ENCODE measurements around the gene ATF6B. TPM values are rescaled to one million over a fixed set of nuclear protein-coding genes. Genes with fewer than 3 reads are reported as not detected.

ATF6B gene
- total RNA-seq = 24.0 and 46.3 TPM in 2 replicates

GRCh38 chr6:32127717-32128592 is at the start of gene ATF6B:
ATF6B (minus strand) TSS chr6:32128246; CDS start chr6:32128207, 39 bp downstream.

DNA sequence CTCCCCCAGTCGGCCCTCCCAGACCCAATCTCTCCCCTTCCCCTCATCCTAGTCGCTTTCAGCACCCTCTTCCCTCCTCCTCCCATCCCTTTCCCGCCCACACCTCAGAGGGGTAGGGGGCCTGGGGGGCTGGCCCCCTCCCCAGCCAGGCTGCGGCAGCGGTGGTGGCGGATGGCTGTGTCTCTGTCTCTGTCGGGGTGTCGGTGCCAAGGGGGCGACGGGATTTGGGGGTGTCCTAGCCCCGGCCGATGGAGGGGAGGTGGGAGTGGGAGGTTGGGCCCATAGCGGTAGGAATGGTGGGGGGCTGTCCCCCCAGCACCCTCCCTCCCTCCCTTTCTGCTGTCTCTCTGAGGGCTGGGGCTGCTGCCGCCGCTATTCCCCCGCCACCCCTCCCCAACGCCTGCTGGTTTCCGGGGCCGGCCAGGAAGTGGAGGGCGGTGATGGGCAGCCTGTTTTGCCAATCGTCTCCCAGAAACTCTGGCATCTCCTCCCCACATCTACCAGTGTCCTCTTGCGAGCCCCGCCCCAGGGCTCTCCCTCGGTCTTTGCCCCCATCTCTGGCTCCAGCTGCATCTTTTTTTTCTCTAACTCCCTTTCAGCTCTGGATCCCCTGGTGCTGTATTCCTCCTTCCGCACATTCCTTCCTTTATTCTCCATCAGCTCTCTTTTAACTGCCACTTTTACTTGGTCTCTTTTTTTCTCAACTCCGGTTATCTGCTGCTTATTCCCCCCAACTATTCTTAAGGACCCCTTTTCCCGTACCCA is 47.8 kb upstream of the ATF6B start, which contains the start of gene AGPAT1:
Gene AGPAT1 (minus strand): TSS at position 374 of the 765 bp plus-strand sequence. CDS start 4,588 bp downstream, outside the sequence.

DNA sequence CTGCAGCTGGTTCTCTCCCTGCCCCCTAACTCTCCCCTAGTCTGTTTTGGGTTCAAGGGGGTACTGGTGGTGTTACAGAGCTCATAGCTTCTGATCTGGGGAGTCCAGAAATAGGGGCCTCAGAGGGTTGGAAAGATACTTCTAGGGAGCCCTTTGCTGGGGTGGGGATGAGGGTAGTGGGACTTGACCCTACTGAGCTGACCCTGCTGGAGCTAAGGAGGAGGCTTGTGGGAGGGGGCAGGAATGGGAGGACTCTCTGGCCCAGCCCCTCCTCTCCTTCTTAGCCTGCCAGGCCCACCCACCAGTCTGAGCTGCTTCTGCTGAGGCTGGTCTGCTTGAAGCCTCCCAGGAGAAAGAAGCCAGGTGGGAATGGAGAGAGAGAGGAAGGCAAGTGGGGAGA is 36.2 kb upstream of the ATF6B start, which contains the start of gene EGFL8:
Gene EGFL8 (plus strand): TSS at position 301 of the 400 bp plus-strand sequence. CDS start 1,571 bp downstream, outside the sequence.

GRCh38 chr6:32153564-32154513 is 25.8 kb upstream of the ATF6B start, which contains the start of gene PPT2:
PPT2 (plus strand) TSS chr6:32154141; CDS start chr6:32154595, 454 bp downstream.

GRCh38 chr6:32151863-32152768 is 24.1 kb upstream of the ATF6B start, which contains the start of gene PRRT1:
PRRT1 (minus strand) TSS chr6:32151939; CDS start chr6:32151827, 112 bp downstream.

GRCh38 chr6:32109114-32109764 is 18.8 kb downstream of the ATF6B start, which contains the start of gene TNXB:
TNXB (minus strand) TSS chr6:32109338; CDS start chr6:32098198, 11,140 bp downstream.

Other genes starting within 250 kb of the ATF6B start
- gene SLC44A4, start 249.2 kb downstream of the ATF6B start, total RNA-seq = 1.9 TPM in 1 of 2 replicates, not detected in the other
- gene EHMT2, start 230.5 kb downstream of the ATF6B start, total RNA-seq = 50.0 and 68.5 TPM in 2 replicates
- 2.4 and 6.2 TPM in 2 replicates for gene ZBTB12, start 226.2 kb downstream of the ATF6B start, total RNA-seq
- 0.49 and 2.5 TPM in 2 replicates for gene C2, start 200.5 kb downstream of the ATF6B start, total RNA-seq
- gene CFB, start 182.2 kb downstream of the ATF6B start, total RNA-seq = 0.33 and 3.7 TPM in 2 replicates
- 108 and 116 TPM in 2 replicates for gene NELFE, start 169.3 kb downstream of the ATF6B start, total RNA-seq
- gene SKIC2, start 169.1 kb downstream of the ATF6B start, total RNA-seq = 42.3 and 43.2 TPM in 2 replicates
- 21.5 and 27.3 TPM in 2 replicates for gene DXO, start 156.1 kb downstream of the ATF6B start, total RNA-seq
- 2.1 and 6.1 TPM in 2 replicates for gene C4A, start 146.2 kb downstream of the ATF6B start, total RNA-seq
- 0.49 and 11.0 TPM in 2 replicates for gene C4B, start 113.5 kb downstream of the ATF6B start, total RNA-seq
- gene CYP21A2, start 89.8 kb downstream of the ATF6B start, total RNA-seq = 0.25 TPM in 1 of 2 replicates, not detected in the other
- 0.16 and 0.51 TPM in 2 replicates for gene TNXB, start 18.9 kb downstream of the ATF6B start, total RNA-seq
- 3.0 and 5.1 TPM in 2 replicates for gene FKBPL, start 2.0 kb upstream of the ATF6B start, total RNA-seq
- gene PRRT1, start 23.7 kb upstream of the ATF6B start, total RNA-seq = 0.76 TPM in 1 of 2 replicates, not detected in the other
- gene PPT2, start 25.9 kb upstream of the ATF6B start, total RNA-seq = 23.1 and 37.3 TPM in 2 replicates
- gene EGFL8, start 36.3 kb upstream of the ATF6B start, total RNA-seq = 2.3 and 8.9 TPM in 2 replicates
- 60.5 and 70.9 TPM in 2 replicates for gene AGPAT1, start 47.8 kb upstream of the ATF6B start, total RNA-seq
- 61.1 and 63.1 TPM in 2 replicates for gene RNF5, start 50.2 kb upstream of the ATF6B start, total RNA-seq
- gene AGER, start 56.0 kb upstream of the ATF6B start, total RNA-seq = 2.1 and 3.4 TPM in 2 replicates
- 37.0 and 59.1 TPM in 2 replicates for gene PBX2, start 62.0 kb upstream of the ATF6B start, total RNA-seq
- 7.8 and 14.1 TPM in 2 replicates for gene GPSM3, start 64.4 kb upstream of the ATF6B start, total RNA-seq
- gene NOTCH4, start 95.8 kb upstream of the ATF6B start, total RNA-seq = 1.1 TPM in 2 replicates
- not detected in 2 replicates for gene TSBP1, start 243.7 kb upstream of the ATF6B start, total RNA-seq

All from mesangial cell (primary cell).